Head of caudate nucleus (tissue), 42 donors: ENCODE measurements around the gene ATP2B2.
"Not testable (repeated sequence)": the region's sequence is repeated elsewhere in the genome, so short reads cannot be mapped to it uniquely, and the experiment has no call there.

ENCODE experiments used
- DNase-seq, 42 donors: peaks; one replicate each; pipeline versions ENCODE4 v3.0.0 to v3.0.0-alpha.2; 2020 to 2021; ENCODE audit warnings: mixed read lengths in 7 of 42
- intact Hi-C: fragments of 100-400 bp; cut with DNase I; formaldehyde crosslinking; loops from one replicate; pipeline ENCODE4 v1.15.0; 2022

The ATP2B2 gene

DNA sequence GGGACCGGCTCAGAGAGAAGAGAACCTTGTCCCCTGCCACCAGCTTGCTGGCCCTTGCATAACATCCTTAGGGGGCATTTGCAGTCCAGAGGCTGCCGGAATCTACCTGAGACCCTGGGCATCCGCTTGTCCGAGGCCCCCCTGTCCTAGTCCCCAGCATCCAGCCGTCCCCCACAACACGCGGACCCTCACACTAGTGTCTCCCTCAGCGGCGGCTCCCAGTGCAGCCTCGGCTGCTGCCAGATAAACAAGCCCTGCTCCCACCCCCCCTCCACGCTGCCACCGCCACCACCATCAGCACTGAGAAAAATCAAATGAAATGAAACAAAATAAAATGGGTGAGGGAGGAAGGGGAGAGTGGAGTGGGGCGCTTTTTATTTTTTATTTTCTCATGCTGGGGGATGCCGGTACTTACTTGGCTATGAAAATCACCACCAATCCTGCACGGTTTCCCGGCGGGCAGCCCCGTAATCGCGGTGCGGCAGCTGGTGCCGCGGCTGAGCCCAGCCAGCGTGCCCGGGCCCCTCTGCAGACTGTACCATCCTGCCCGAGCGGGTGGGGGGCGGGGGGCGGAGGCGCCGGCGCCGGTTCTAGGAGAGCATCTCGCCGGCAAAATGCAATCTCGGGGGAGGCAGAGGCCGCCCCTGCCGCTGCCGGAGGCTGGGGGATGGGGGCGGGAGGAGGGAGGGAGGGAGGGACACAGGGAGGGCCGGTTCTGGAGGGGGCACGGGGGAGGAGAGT, at the start of gene ATP2B2:
TSS of gene ATP2B2 (minus strand) at position 537 of the 741 bp plus-strand sequence. CDS start 56,043 bp downstream, outside the sequence.
- DNase-seq, result peak in 39 of 42 donors; percentile 21 to 79 (median 49)
- intact Hi-C loops, result no loop called here

DNA sequence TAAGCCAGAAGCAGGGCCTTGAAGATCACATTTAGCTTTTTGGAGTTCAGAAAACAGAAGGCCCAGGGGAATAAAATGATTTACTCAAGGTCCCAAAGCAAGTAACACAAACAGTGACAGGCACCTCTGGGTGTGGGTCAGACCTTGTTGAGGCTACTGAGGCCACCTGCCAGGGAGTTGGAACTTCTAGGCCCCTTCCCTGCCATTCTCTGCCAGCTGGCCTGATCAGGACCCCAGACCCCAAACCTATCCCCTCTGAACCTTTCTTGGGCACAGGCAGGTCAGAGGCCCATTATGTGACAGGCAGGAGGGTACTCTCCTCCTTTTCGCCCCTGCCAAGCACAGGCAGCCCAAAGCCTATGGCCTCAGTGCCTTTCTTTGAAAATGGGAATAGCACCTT, 49.4 kb upstream of the ATP2B2 start:
- peak in 4 of 42 donors; percentile 6 to 32 (median 9) for DNase-seq
- intact Hi-C loops, result no loop called here

DNA sequence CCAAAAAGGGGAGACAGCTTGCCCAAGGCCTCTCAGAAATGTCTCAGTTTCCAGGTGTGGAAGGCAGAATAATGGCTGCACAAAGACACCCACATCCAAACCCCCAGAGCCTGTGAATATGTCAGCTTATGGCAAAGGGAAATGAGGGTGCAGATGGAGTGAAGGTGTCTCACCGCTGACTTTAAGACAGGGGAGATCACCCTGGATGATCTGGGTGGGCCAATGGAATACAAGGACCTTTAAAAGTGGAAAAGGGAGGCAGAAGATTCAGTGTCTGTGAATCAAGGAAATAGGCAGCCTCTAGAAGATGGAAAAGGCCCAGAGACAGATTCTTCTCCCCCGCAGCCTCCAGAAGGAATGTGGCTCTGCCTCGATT, 48.8 kb upstream of the ATP2B2 start:
- intact Hi-C loops, result no loop called here
- peak in 5 of 42 donors; percentile 5 to 21 (median 16) for DNase-seq

- intact Hi-C loops, result no loop called here
- peak in 21 of 42 donors; percentile 6 to 67 (median 37) for DNase-seq
Measured at GRCh38 chr3:10553591-10554235, 48.3 kb upstream of the ATP2B2 start.

DNA sequence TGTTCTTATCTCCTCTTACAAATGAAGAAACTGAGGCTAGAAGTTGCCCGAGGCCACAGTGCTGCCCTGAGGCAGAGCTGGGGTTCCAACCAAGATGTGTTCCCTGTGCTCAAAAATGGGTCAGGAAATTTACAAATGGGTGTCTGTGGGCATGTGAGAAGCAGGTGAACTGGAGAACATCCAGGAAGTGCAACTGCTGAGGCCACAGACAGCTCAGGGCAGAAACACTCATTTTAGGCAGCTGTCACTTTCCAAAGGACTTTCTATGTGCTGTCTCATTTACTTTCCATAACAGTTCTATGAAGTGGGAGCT, 47.2 kb upstream of the ATP2B2 start:
- DNase-seq, result peak in 6 of 42 donors; percentile 6 to 42 (median 20)
- intact Hi-C loops, result no loop called here

GRCh38 chr3:10551821-10552630, 46.6 kb upstream of the ATP2B2 start:
- intact Hi-C loops, result no loop called here

DNA sequence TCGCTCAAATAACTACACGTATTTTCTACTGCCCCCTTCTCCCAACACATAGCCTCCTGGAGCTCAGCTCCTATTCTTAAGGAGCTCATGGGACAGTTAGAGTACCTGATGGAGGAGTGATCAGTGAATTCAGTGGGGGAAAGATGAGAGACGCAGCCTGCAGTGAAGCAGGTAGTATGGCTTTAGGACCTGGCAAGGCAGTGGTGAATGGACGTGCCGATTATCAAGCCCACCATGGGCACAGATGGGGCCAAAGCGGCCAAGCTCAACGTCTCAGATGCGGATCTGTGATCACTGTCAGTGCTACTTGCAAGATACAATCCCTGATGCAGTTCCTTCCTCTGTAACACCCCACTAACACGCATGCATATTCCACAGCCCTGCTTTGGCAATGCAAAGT, 45.8 kb upstream of the ATP2B2 start:
- intact Hi-C loops, result no loop called here
- peak in 4 of 42 donors; percentile 6 to 32 (median 16) for DNase-seq

More at GRCh38 chr3:10551821-10552630, 46.6 kb upstream of the ATP2B2 start:
- peak; percentile 58 to 94 (median 83) for DNase-seq

- intact Hi-C loops, result no loop called here
- peak in 12 of 42 donors; percentile 7 to 48 (median 24) for DNase-seq
Measured at GRCh38 chr3:10550705-10551104, 45.3 kb upstream of the ATP2B2 start.

DNA sequence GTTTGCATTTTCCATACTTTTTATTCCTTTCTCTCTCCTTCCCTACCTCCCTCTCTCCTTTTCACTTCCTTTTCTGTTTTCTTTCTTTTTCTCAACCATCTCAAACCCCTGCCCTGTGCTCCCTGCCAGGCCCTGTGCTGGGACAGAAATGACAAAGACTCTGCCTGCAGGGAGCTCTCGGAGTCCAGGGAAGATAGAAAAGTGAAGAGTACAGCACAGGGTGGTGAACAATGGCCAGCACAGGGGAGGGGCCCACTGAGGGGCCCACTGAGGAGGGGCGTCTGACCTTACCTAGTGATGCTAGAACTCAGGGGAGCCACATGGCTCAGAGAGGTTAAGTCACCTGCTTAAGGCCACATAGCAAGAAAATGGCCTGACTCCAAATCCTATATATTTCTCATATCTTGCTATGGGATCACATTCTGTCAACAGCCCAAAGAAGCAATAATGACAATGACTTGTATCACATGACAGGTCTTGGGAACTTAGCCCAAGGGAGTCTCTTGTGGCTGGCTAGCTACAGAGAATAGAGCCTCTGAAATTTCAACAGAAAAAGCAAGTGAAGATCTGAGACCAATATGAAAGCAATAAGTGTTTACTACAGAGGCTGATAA, 44.3 kb upstream of the ATP2B2 start:
- intact Hi-C loops, result no loop called here
- peak in 3 of 42 donors; percentile 3 to 24 (median 17) for DNase-seq

- intact Hi-C loops, result no loop called here
- DNase-seq, result peak in 8 of 42 donors; percentile 8 to 57 (median 31)
Measured at GRCh38 chr3:10548992-10549391, 43.6 kb upstream of the ATP2B2 start.

DNA sequence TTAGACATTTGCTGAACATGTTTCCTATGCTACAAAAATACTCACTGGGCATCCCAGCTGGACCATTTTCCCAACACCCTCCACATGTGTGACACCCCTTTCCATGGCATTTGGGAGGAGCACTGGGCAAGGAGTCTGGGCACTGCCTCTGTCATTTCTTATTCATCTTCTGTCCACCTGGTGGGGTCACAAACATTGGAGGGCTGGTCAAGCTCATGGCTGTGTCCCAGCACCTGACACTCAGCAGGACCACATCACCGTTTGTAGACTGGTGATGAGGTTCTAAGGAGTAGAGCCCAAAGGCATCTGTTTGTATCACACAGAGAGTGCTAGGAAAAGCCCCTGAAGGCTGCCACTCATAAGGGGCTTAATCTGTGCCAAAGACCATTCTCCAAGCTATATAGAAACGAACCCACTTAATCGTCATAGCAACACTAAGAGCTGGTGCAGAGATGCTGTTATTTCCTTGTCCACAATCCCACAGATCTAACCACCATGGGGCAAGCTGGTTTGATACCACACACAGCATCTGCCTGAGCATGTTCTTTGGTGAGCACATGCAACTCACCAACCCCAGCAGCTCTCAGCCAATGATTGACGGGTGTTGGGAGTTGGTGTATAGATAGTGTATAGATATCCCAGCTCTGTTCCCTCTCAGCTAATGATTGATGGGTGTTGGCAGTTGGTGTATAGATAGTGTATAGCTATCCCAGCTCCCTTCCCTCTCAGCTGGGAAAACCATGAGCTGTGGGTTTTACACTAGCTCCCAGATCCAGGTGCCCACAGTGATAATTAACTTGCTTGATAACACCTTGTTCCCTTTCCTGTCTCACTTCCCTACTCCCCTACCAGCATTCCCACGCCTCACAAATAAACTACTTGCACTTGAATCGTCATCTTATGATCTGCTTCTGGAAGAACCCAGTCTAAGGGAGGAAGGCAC, 42.7 kb upstream of the ATP2B2 start:
- peak in 6 of 42 donors; percentile 13 to 60 (median 41) for DNase-seq

DNA sequence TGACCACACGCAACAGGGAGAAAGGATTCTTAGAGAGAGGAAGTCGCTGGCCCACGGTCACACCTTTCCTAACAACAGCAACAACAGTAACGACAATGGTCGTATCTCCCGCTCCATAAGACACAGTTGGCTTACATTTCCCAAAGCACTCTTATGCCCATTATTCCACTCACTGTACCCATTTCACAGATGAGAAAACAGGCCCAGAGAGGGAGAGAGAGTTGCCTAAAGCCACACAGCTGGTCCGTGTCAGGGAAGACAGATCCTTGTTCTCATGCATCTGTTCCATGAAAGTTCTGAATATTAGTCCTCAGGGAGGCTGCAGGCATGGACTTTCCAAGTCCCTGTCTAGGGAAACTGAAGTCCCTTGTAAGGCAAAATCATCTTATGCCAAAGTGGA, 42.0 kb upstream of the ATP2B2 start:
- intact Hi-C loops, result no loop called here
- DNase-seq, result peak in 5 of 42 donors; percentile 1 to 20 (median 2)

More for the DNA sequence above, 42.7 kb upstream of the ATP2B2 start:
- intact Hi-C loops, result no loop called here

GRCh38 chr3:10546820-10547263, 41.5 kb upstream of the ATP2B2 start:
- peak in 4 of 42 donors; percentile 5 to 20 (median 10) for DNase-seq
- intact Hi-C loops, result no loop called here

GRCh38 chr3:10546181-10546624, 40.8 kb upstream of the ATP2B2 start:
- peak in 5 of 42 donors; percentile 1 to 30 (median 10) for DNase-seq
- intact Hi-C loops, result no loop called here

GRCh38 chr3:10542518-10542917, 37.1 kb upstream of the ATP2B2 start:
- intact Hi-C loops, result no loop called here
- DNase-seq, result no peak

DNA sequence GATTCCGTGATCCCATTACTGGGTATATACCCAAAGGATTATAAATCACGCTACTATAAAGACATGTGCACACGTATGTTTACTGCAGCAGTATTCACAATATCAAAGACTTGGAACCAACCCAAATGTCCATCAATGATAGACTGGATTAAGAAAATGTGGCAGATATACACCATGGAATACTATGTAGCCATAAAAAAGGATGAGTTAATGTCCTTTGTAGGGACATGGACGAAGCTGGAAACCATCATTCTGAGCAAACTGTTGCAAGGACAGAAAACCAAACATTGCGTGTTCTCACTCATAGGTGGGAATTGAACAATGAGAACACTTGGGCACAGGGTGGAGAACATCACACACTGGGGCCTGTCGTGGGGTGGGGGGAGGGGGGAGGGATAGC, 35.0 kb upstream of the ATP2B2 start:
- DNase-seq, result peak in 1 of 42 donors; percentile 1
- intact Hi-C loops, result not testable (repeated sequence)

GRCh38 chr3:10534066-10534465, 28.7 kb upstream of the ATP2B2 start:
- intact Hi-C loops, result no loop called here
- DNase-seq, result peak in 6 of 42 donors; percentile 0 to 18 (median 8)

- intact Hi-C loops, result no loop called here
- peak in 2 of 42 donors; percentile 4 to 10 for DNase-seq
Measured at GRCh38 chr3:10533737-10534023, 28.3 kb upstream of the ATP2B2 start.
